Gastrocnemius medialis (tissue), 4 donors: ENCODE measurements around the gene SFXN5. TPM values are rescaled to one million over a fixed set of nuclear protein-coding genes. Genes with fewer than 3 reads are reported as not detected.

Experiments
- ATAC-seq, 2 donors: fragments of 150-250 bp; one replicate each; pipeline ENCODE4 v1.9.1; 2016
- DNase-seq, 2 donors: peaks; one replicate each; pipeline ENCODE4 v3.0.0-alpha.2; 2019
- H3K27ac ChIP-seq, 4 donors: fragments of 200-600 bp; sonication (generic); 1 replicate in 1 of 4; 2 replicates in 3 of 4; pipeline ENCODE4 v1.5.1; 2016 to 2018; ENCODE audit warnings: mild to moderate bottlenecking in 2 of 4, moderate library complexity in 1 of 4
- H3K27me3 ChIP-seq, 3 donors: fragments of 200-600 bp; sonication (generic) in 2 of 3; 1 replicate in 1 of 3; 2 replicates in 2 of 3; pipeline versions ENCODE4 v1.5.1 to v1.6.0; 2016 to 2019; ENCODE audit warnings: mild to moderate bottlenecking in 1 of 3, moderate library complexity in 1 of 3
- H3K36me3 ChIP-seq, 2 donors: fragments of 200-600 bp; sonication (generic) in 1 of 2; one replicate each; pipeline ENCODE4 v1.5.1; 2017 to 2018
- H3K4me1 ChIP-seq, 2 donors: fragments of 200-600 bp; sonication (generic) in 1 of 2; one replicate each; pipeline ENCODE4 v1.5.1; 2016 to 2017; ENCODE audit warnings: mild to moderate bottlenecking in 2 of 2
- H3K4me3 ChIP-seq, 4 donors: fragments of 200-600 bp; sonication (generic) in 3 of 4; 1 replicate in 1 of 4; 2 replicates in 3 of 4; pipeline ENCODE4 v1.5.1; 2016 to 2019; ENCODE audit warnings: mild to moderate bottlenecking in 2 of 4
- H3K9me3 ChIP-seq, 3 donors: fragments of 200-600 bp; sonication (generic) in 2 of 3; 1 replicate in 1 of 3; 2 replicates in 2 of 3; pipeline ENCODE4 v1.5.1; 2016 to 2019
- CTCF ChIP-seq, 5 experiments: fragments of 450-650 bp in 3 of 5; fragments of 200-600 bp in 2 of 5; sonication (generic) in 2 of 5; IDR thresholded peaks in 4 of 5; conservative IDR thresholded peaks in 1 of 5; 1 replicate in 4 of 5; 2 replicates in 1 of 5; pipeline ENCODE4 v1.5.1; 2016 to 2019; ENCODE audit warnings: antibody characterized with exemption in 5 of 5, mild to moderate bottlenecking in 3 of 5, moderate library complexity in 3 of 5
- POLR2A ChIP-seq, 2 donors: fragments of 450-650 bp; IDR thresholded peaks; one replicate each; pipeline ENCODE4 v1.6.1; 2017; ENCODE audit warnings: antibody characterized with exemption in 2 of 2, mild to moderate bottlenecking in 2 of 2, moderate library complexity in 2 of 2
- in situ Hi-C, 4 donors: fragments of 200-750 bp; cut with MboI; loops; one replicate each; pipeline versions ENCODE4 v1.15.0 to v1.8.0; 2017; ENCODE audit warnings: low sequenced_read_pairs in 4 of 4
- intact Hi-C: fragments of 100-400 bp; cut with DNase I; formaldehyde crosslinking; loops from one replicate; pipeline ENCODE4 v1.15.1; 2023; ENCODE audit warnings: low total_unique reads
- total RNA-seq, 4 donors: library from RNA; depleted of rRNA; stranded (reverse); fragments of >200 nt; gene quantifications; one replicate each; pipeline versions ENCODE4 v1.1.0 to v1.2.3, GENCODE V29; 2016

The SFXN5 gene
- total RNA-seq, 4 donors from 2014 or later, result 6.8 to 22.7 (median 9.1) TPM

- TF ChIP-seq CTCF (IDR thresholded peaks at IDR 0.05 in 4 of 5, conservative IDR thresholded peaks at IDR 0.05 in 1 of 5) (peak; percentile 81 to 96 (median 89)), POLR2A (IDR thresholded peaks at IDR 0.05) (no peak)
- ATAC-seq, result peak; percentile 79 to 82
- intact Hi-C loops, result loop anchor here (1.0 kb wide), 2 partner anchors 71 to 92 kb away; no protein-coding TSS in a partner anchor
- H3K4me1 ChIP-seq, result no peaks in the 10 kb centered on the region
- no peak overlapping the region for H3K27ac ChIP-seq
- DNase-seq, result peak; percentile 52 to 74
- no peaks in the 10 kb centered on the region for H3K9me3 ChIP-seq
- H3K4me3 ChIP-seq, result no peak overlapping the region
- in situ Hi-C loops, result loop anchor here in 3 of 4 donors (5.0 kb wide), 2 partner anchors 72 to 77 kb away; no protein-coding TSS in a partner anchor
- H3K27me3 ChIP-seq, result no peaks in the 10 kb centered on the region
- H3K36me3 ChIP-seq, result peaks cover 0 to 18% of the 10 kb centered on the region in 2 donors
These were observed 14.2 kb upstream of the SFXN5 start for GRCh38 chr2:73085691-73086090.

- no peak for DNase-seq
- Histone ChIP-seq H3K9me3 (no peaks in the 10 kb centered on the region), H3K27me3 (no peaks in the 10 kb centered on the region), H3K27ac (no peak overlapping the region), H3K4me3 (no peak overlapping the region), H3K36me3 (peaks cover 0 to 22% of the 10 kb centered on the region in 2 donors), H3K4me1 (no peaks in the 10 kb centered on the region)
- in situ Hi-C loops (loop anchor here (5.0 kb wide), 2 partner anchors 72 to 77 kb away; no protein-coding TSS in a partner anchor), intact Hi-C loops (loop anchor here (1.0 kb wide), 2 partner anchors 71 to 92 kb away; no protein-coding TSS in a partner anchor)
- ATAC-seq, result no peak
- TF ChIP-seq CTCF (IDR thresholded peaks at IDR 0.05 in 4 of 5, conservative IDR thresholded peaks at IDR 0.05 in 1 of 5) (no peak), POLR2A (IDR thresholded peaks at IDR 0.05) (no peak)
These were observed 13.5 kb upstream of the SFXN5 start for GRCh38 chr2:73084971-73085370.

GRCh38 chr2:73083886-73084800, 12.6 kb upstream of the SFXN5 start:
- H3K27ac ChIP-seq, result no peak overlapping the region
- H3K36me3 ChIP-seq, result peaks cover 0 to 26% of the 10 kb centered on the region in 2 donors
- H3K27me3 ChIP-seq, result no peaks in the 10 kb centered on the region
- H3K4me1 ChIP-seq, result no peaks in the 10 kb centered on the region
- intact Hi-C loops (no loop called here), in situ Hi-C loops (loop anchor here in 1 of 4 donors (5.0 kb wide), 1 partner anchor 73 kb away; no protein-coding TSS in a partner anchor)
- no peak overlapping the region for H3K4me3 ChIP-seq
- TF ChIP-seq CTCF (IDR thresholded peaks at IDR 0.05 in 4 of 5, conservative IDR thresholded peaks at IDR 0.05 in 1 of 5) (no peak), POLR2A (IDR thresholded peaks at IDR 0.05) (no peak)
- ATAC-seq (no peak), DNase-seq (no peak)
- H3K9me3 ChIP-seq, result no peaks in the 10 kb centered on the region

GRCh38 chr2:73082523-73083410, 11.3 kb upstream of the SFXN5 start:
- no peak for ATAC-seq
- Histone ChIP-seq H3K4me1 (no peaks in the 10 kb centered on the region), H3K4me3 (no peak overlapping the region), H3K36me3 (peaks cover 0 to 16% of the 10 kb centered on the region in 2 donors), H3K9me3 (no peaks in the 10 kb centered on the region), H3K27ac (no peak overlapping the region), H3K27me3 (no peaks in the 10 kb centered on the region)
- no peak for DNase-seq
- intact Hi-C loops (no loop called here), in situ Hi-C loops (loop anchor here in 1 of 4 donors (5.0 kb wide), 1 partner anchor 75 kb away; no protein-coding TSS in a partner anchor)
- TF ChIP-seq CTCF (IDR thresholded peaks at IDR 0.05 in 4 of 5, conservative IDR thresholded peaks at IDR 0.05 in 1 of 5) (no peak), POLR2A (IDR thresholded peaks at IDR 0.05) (no peak)
